GM21717 (cell line): ENCODE results near the gene CYP2C9.

Experiments used
- ATAC-seq: cut with Tn5 transposase; IDR thresholded peaks from one replicate; pipeline ENCODE4 v1.9.1; 2021; ENCODE audit warnings: mild to moderate bottlenecking, moderate library complexity; ENCODE audit not compliant: unreplicated experiment

Gene CYP2C9

DNA sequence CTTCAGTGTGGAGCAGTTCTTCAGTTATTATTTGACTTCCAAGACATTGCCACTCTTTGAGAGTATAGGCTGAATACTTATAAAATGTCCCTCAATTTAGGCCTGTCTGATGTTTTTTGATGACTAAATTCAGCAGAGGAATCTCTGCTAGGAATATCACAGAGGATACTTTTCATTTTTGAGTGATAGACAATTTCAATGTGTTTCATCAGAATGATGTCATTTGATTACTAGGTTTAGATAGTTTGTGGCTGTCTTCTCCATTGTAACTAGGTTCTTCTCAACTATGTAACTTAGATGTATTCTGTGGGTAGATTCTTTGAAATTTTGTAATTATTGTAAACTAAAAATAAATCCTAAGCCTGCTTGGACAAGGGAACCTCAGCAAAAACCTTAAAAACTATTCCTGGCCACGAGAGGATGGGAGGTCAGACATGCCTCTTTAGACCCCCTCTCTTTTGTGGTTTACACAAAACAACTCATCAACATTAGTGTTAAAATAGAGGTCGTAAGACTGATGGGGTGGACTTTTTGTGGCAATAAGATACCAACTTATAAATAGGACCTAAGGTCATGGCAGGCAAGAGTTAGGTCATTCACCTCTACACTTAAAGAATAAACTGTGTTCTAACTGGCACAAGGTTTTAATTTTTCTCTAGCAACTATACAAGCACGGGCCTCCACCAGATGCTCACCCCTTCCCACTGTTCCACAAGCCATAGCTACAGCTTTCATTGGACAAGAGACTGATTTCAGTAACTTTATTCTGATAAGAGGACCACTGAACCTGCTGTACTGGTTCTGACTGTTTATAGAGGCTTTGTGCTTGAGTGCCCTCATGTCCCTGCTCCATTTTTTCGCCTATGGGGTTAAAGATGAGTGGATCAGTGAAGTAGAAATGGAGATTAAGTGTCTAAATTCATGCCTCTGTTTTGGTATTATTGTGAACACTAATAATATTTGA lies 97.2 kb downstream of the CYP2C9 start:
- ATAC-seq, result no peak

GRCh38 chr10:95039281-95039680 lies 100.8 kb downstream of the CYP2C9 start:
- no peak for ATAC-seq
